ENCODE results near the gene PHF24. TPM values are rescaled to one million over a fixed set of nuclear protein-coding genes. Genes with fewer than 3 reads are reported as not detected.

PHF24 gene
- total RNA-seq, 1 experiment from 2014 or later = not detected

GRCh38 chr9:35027374-35027773 lies 69.3 kb downstream of the PHF24 start:
- H3K9me3 ChIP-seq (ENCODE audit: insufficient read depth, low read depth) = no peaks in the 10 kb centered on the region
- no peaks in the 10 kb centered on the region for H4K20me1 ChIP-seq (ENCODE audit: insufficient read depth)
- intact Hi-C loops (cut with micrococcal nuclease; ENCODE audit: unreplicated experiment) = no loop called here
- peaks cover 5% of the 10 kb centered on the region; the same call in 1 of the 2 replicates for H3F3A ChIP-seq (ENCODE audit: insufficient read depth, low read depth)
- H3K79me2 ChIP-seq (ENCODE audit: low read depth) = no peaks in the 10 kb centered on the region
- no peak for TF ChIP-seq EZH2 (IDR thresholded peaks at IDR 0.05; ENCODE audit: low read depth)
- TF ChIP-seq CTCF (conservative IDR thresholded peaks at IDR 0.05) = no peak
- H3K9me2 ChIP-seq (ENCODE audit: insufficient read depth) = no peaks in the 10 kb centered on the region
- H3K4me2 ChIP-seq = no peak overlapping the region
- no peak overlapping the region for H3K4me3 ChIP-seq
- H3K27ac ChIP-seq = no peak overlapping the region
- H2AFZ ChIP-seq = no peak overlapping the region
- peaks cover 21% of the 10 kb centered on the region for H3K4me1 ChIP-seq (replicated peaks; ENCODE audit: insufficient read depth)
- no peak for DNase-seq
- no peaks in the 10 kb centered on the region for H3K36me3 ChIP-seq (ENCODE audit: low read depth)
- no TSS peak for BruUV-seq (replicated peaks)
- ChIA-PET POLR2A (ENCODE audit: unreplicated experiment) (interaction anchor here (0.7 kb wide), 1 partner anchor 33 kb away, joined by 14 read pairs; no protein-coding TSS in a partner anchor), CTCF (no interaction called here)
- H3K27me3 ChIP-seq (ENCODE audit: insufficient read depth, low read depth) = no peaks in the 10 kb centered on the region

- no peaks in the 10 kb centered on the region for H3K9me2 ChIP-seq (ENCODE audit: insufficient read depth)
- H3K4me1 ChIP-seq (replicated peaks; ENCODE audit: insufficient read depth) = peaks cover 21% of the 10 kb centered on the region
- H3K36me3 ChIP-seq (ENCODE audit: low read depth) = no peaks in the 10 kb centered on the region
- ChIA-PET CTCF (no interaction called here), POLR2A (ENCODE audit: unreplicated experiment) (interaction anchor here (0.6 to 0.7 kb wide), 2 partner anchors 33 to 43 kb away, joined by 14 to 18 read pairs; no protein-coding TSS in a partner anchor)
- H3F3A ChIP-seq (ENCODE audit: insufficient read depth, low read depth) = peaks cover 5% of the 10 kb centered on the region; the same call in 1 of the 2 replicates
- DNase-seq = no peak
- H3K4me2 ChIP-seq = no peak overlapping the region
- no peak overlapping the region for H2AFZ ChIP-seq
- no peaks in the 10 kb centered on the region for H3K9me3 ChIP-seq (ENCODE audit: insufficient read depth, low read depth)
- no TSS peak for BruUV-seq (replicated peaks)
- no peak overlapping the region for H3K4me3 ChIP-seq
- no peak for TF ChIP-seq CTCF (conservative IDR thresholded peaks at IDR 0.05)
- no peak for TF ChIP-seq EZH2 (IDR thresholded peaks at IDR 0.05; ENCODE audit: low read depth)
- no peak overlapping the region for H3K27ac ChIP-seq
- H3K79me2 ChIP-seq (ENCODE audit: low read depth) = no peaks in the 10 kb centered on the region
- H4K20me1 ChIP-seq (ENCODE audit: insufficient read depth) = no peaks in the 10 kb centered on the region
- H3K27me3 ChIP-seq (ENCODE audit: insufficient read depth, low read depth) = no peaks in the 10 kb centered on the region
- intact Hi-C loops (cut with micrococcal nuclease; ENCODE audit: unreplicated experiment) = no loop called here
Observed at GRCh38 chr9:35027860-35028259, 69.8 kb downstream of the PHF24 start.

- peaks cover 5% of the 10 kb centered on the region; the same call in 1 of the 2 replicates for H3F3A ChIP-seq (ENCODE audit: insufficient read depth, low read depth)
- peaks cover 21% of the 10 kb centered on the region for H3K4me1 ChIP-seq (replicated peaks; ENCODE audit: insufficient read depth)
- no peaks in the 10 kb centered on the region for H3K79me2 ChIP-seq (ENCODE audit: low read depth)
- H3K4me3 ChIP-seq = no peak overlapping the region
- H2AFZ ChIP-seq = no peak overlapping the region
- no peaks in the 10 kb centered on the region for H3K27me3 ChIP-seq (ENCODE audit: insufficient read depth, low read depth)
- TF ChIP-seq EZH2 (IDR thresholded peaks at IDR 0.05; ENCODE audit: low read depth) (no peak), CTCF (conservative IDR thresholded peaks at IDR 0.05) (no peak)
- no peaks in the 10 kb centered on the region for H3K9me3 ChIP-seq (ENCODE audit: insufficient read depth, low read depth)
- no peak overlapping the region for H3K27ac ChIP-seq
- no peak for DNase-seq
- H3K9me2 ChIP-seq (ENCODE audit: insufficient read depth) = no peaks in the 10 kb centered on the region
- H3K4me2 ChIP-seq = no peak overlapping the region
- no peaks in the 10 kb centered on the region for H3K36me3 ChIP-seq (ENCODE audit: low read depth)
- ChIA-PET POLR2A (ENCODE audit: unreplicated experiment) (interaction anchor here (0.6 kb wide), 1 partner anchor 43 kb away, joined by 18 read pairs; no protein-coding TSS in a partner anchor), CTCF (no interaction called here)
- no peaks in the 10 kb centered on the region for H4K20me1 ChIP-seq (ENCODE audit: insufficient read depth)
- intact Hi-C loops (cut with micrococcal nuclease; ENCODE audit: unreplicated experiment) = no loop called here
- no TSS peak for BruUV-seq (replicated peaks)
Observed at GRCh38 chr9:35028341-35028740, 70.3 kb downstream of the PHF24 start.

Measured in PC-9 (cell line).